Stimulated activated CD4-positive, alpha-beta T cell treated with anti-CD3 and anti-CD28 coated beads, TNF-alpha, amount 100 ng/mL, for 4 hours (primary cell): ENCODE results near the gene ZIC5.

Experiments used
- DNase-seq, 3 experiments: peaks; one replicate each; pipeline ENCODE4 v3.0.0-alpha.2; 2020; ENCODE audit warnings: low read depth in 3 of 3

Gene ZIC5

GRCh38 chr13:99971576-99972189 is at the start of gene ZIC5:
ZIC5 (minus strand) TSS chr13:99971767; CDS start chr13:99971603, 164 bp downstream.
- DNase-seq = no peak

DNA sequence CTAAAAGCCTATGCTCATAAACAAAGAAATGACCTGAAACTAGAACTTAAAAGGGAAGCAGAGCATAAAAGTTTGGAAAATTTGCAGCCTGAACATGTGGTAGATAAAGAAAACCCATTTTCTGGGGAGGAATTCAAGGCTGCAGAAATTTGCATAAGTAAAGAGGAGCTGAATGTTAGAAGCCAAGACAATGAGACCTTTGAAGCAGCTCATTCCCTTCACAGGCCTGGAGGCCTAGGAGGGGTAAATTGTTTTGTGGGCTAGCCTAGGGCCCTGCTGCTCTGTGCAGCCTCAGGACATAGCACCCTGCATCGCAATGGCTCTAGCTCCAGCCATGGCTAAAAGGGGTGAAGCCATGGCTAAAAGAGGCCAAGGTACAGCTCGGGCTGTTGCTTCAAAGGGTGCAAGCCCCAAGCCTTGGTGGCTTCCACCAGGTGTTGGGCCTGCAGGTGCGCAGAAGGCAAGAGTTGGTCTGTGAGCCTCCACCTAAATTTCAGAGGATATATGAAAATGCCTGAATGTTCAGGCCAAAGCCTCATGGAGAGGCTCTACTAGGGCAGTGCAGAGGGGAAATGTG is 48.3 kb upstream of the ZIC5 start:
- DNase-seq = no peak

DNA sequence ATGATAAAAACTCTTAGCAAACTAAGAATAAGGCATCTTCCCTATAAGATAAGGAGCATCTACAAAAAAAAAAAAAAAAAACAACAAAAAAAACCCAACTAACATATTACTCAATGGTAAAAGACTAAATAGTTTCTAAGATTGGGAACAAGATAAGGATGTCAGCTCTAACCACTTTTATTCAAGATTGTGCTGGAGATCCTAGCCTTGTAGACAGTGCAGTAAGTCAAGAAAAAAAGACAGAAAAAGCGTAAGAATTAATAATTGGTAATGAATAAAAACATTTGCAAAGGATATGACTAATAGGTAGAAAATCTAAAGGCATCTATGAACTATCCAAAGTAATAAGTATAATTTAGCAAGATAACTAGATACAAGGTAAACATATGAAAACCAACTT is 43.1 kb upstream of the ZIC5 start:
- no peak for DNase-seq

- DNase-seq = no peak
These were observed 26.7 kb upstream of the ZIC5 start for GRCh38 chr13:99998261-99998660.

DNA sequence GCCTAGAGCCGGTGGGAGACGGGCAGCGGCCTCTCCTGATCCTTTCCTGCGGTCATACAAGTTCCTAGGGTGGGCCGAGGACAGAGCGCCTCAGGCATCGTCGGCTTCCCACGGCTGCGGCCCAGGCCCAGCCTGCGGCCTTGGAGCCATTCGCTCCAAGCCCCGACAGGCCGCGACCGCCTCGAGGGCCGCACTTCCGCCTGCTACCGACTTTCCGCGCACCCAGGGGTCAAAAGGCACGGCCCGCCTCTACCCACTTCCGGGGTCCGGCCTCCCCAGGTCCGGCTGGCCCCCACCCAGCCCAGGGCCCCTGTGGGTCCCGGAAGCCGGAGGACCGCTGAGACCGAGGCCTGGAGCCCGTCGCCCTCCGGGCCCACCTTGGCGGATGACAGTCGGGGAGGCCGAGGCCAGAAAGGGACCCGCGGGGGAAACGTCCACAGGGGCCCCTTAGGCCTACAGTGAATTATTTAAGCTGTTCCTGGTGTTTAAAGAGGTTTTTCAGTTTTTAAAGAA is 26.2 kb upstream of the ZIC5 start:
- no peak for DNase-seq

GRCh38 chr13:99996381-99996973 is 24.9 kb upstream of the ZIC5 start:
- no peak for DNase-seq

- DNase-seq = no peak
These were observed 24.2 kb upstream of the ZIC5 start for GRCh38 chr13:99995589-99996380.

- DNase-seq = no peak
These were observed 23.6 kb upstream of the ZIC5 start for GRCh38 chr13:99995104-99995588.

GRCh38 chr13:99994638-99995020 is 23.1 kb upstream of the ZIC5 start:
- DNase-seq = no peak

GRCh38 chr13:99993660-99994637 is 22.4 kb upstream of the ZIC5 start:
- no peak for DNase-seq

GRCh38 chr13:99992949-99993351 is 21.4 kb upstream of the ZIC5 start:
- DNase-seq = no peak

DNA sequence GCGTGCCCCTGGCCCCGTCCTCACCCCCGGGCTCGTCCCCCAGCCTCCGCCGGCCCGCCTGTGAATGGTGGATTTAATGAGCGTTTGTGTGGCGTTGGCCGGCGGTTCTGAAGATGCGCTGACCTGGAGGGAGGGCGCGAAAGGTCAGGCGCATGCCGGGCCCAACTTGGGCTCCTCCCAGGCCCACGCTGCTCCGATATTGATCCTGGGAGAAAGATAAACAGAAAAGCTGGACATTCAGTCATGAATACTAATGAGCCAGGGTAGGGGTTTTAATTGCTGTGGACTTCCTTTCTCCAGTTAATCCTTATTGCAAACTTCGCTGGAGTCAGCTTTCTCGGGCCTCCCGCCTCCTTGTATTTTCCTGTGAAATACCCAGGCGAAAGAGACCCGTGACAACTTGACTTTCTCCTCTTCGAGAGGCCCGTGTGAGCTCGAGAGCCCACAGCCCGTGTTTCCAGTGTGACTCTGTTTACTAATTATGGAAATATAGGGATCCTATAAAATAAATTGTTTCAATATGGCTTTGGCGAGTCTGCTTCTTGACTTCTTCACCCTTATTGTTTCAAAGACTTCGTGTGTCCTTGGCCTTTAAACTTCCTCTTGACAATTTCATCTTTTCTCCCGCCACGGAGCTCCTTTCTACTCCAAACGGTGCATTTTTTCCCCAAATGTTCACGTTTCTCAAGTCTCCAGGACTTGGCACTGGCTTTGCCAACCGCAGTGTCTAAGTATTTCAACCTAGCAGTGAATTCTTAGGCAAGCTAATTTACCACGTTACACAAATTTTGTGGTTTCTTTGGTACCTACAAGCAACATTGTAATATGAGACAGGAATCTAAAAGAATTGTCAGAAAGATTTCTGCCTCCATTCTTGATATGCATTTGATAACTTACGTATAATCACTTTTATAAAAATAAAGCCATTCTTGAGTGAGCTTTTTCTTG is 20.5 kb upstream of the ZIC5 start:
- no peak for DNase-seq

- no peak for DNase-seq
These were observed 19.7 kb upstream of the ZIC5 start for GRCh38 chr13:99991013-99991827.

DNA sequence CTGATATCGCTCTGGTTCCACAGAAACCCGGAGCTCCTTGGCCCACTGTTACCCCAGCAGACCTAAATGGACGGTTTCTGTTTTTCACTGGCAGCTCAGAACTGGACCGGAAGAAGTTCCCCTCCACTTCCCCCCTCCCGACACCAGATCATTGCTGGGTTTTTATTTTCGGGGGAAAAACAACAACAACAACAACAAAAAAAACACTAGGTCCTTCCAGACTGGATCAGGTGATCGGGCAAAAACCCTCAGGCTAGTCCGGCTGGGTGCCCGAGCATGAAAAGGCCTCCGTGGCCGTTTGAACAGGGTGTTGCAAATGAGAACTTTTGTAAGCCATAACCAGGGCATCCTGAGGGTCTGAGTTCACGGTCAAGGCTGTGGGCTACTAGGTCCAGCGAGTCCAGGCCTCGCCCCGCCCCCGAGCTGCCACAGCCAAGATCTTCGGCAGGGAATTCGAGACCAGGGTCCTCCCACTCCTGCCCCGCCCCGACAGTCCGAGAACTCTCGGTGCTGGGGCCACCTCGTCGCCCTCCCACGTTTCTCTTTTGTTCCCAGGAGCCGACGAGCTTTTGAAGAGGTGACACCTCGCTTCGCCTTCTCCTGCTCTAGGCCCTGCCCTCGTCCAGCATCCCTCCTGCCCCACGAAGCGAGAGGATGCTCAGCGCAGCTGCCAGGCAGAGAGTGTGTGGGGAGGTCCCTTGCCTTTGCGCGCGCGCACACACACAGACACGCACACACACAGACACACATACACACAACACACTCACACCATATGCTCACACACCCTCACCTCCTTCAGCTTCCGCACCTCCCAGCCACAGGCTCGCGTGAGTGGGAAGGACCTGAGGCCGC is 18.8 kb upstream of the ZIC5 start:
- DNase-seq = no peak

GRCh38 chr13:99989276-99990125 is 17.9 kb upstream of the ZIC5 start:
- DNase-seq = no peak

GRCh38 chr13:99988529-99989275 is 17.1 kb upstream of the ZIC5 start:
- no peak for DNase-seq
